ENCODE data around the gene CLUH.
"Not testable (repeated sequence)": the region's sequence is repeated elsewhere in the genome, so short reads cannot be mapped to it uniquely, and the experiment has no call there.

The CLUH gene

DNA sequence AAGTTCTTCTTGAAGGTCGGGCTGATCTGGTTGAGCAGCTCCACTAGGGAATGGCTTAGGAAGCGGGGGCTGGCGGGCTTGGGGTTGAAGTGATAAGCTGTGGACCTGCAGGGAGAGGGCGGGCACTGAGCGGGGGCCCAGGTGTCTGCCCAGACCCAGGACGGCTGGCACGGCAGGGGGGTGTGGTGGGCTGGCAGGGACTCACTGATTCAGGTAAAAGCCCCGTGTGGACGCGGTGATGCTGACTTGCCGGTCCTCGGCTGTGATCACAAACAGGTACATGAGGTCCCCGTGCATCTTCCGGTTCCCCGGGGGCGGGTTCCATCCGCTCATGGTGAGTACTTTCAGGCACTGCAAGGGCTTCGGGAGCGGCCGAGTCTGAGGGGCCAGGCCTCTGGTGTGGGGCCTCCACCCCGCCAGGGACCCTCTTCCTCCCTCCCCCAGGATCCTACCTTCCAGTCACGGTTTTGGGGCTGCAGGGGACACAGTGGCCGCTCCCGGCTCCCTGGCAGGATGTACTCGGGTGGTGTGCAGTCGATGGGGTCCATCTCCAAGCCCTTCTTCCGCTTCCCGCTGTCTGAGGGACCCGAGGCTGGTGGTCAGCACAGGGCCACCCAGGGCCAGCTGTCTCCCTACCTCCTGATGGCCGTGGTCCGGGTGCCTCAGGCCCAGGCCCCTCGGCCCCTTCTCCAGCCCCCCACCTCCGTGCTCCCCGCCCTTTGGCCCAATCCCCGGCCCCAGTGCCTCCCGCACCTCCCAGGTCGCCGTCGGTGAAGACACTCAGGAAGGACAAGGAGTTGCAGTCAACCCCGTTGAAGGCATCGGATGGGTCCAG is 10.2 kb downstream of the CLUH start:
- no peak for DNase-seq

DNA sequence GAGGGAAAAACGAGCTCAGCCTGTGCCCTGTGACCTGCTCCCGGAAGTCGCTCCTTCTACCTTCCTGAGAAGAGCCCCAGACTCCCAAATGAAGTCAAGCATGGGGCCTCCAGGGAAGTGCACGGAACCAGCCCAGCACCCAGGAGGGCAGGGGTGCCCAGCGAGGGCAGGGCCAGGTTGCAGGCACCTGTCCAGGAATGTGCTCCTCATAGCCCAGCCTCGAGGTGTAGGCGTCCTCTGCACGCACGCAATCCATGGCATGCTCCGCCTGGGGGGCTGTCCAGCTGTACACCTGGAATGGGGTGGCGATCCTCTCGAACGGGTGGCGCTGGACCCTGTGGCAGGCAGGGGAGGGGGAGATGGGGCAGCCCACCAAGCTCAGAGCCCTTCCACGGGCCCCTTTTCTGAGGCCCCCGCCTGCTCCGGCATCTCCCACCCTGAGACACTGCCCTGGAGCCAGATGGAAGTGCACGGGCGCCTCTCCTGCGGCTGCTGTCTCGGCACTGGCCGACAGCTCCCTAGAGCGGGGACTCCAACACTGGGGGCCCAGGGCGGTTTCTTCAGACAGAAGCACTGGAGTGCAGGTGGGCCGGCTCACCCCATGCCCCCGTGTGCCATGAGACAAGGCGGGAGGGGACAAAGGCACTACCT is 10.9 kb downstream of the CLUH start:
- DNase-seq, result no peak

DNA sequence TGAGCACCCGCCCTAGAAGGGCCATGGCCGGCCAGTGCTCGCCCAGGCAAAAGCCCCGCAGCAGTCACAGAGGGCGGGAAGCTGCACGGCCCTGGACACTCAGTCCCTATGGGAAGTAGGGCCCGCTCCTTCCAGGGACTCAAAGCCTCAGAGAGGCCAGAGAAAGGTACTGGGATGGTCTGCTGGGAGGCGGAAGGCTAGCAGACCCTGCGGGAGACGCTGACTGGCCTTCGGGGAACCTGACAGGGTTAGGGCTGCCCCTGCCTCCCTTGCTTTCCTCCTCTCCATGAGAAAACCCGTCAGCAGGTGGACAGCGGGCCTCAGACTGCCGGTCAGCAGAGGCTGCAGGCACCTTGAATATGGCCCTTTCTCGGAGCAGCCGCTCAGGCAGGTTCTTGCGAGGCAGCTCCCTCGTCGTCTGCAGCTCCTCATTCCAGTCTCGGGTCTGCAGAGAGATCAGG is 11.5 kb downstream of the CLUH start:
- DNase-seq, result no peak

- not testable (repeated sequence) for DNase-seq
Observed at GRCh38 chr17:2699216-2699805, 12.3 kb downstream of the CLUH start.

GRCh38 chr17:2697611-2698162 is 13.9 kb downstream of the CLUH start:
- no peak for DNase-seq

- no peak for DNase-seq
Observed at GRCh38 chr17:2695961-2696760, 15.4 kb downstream of the CLUH start.

DNA sequence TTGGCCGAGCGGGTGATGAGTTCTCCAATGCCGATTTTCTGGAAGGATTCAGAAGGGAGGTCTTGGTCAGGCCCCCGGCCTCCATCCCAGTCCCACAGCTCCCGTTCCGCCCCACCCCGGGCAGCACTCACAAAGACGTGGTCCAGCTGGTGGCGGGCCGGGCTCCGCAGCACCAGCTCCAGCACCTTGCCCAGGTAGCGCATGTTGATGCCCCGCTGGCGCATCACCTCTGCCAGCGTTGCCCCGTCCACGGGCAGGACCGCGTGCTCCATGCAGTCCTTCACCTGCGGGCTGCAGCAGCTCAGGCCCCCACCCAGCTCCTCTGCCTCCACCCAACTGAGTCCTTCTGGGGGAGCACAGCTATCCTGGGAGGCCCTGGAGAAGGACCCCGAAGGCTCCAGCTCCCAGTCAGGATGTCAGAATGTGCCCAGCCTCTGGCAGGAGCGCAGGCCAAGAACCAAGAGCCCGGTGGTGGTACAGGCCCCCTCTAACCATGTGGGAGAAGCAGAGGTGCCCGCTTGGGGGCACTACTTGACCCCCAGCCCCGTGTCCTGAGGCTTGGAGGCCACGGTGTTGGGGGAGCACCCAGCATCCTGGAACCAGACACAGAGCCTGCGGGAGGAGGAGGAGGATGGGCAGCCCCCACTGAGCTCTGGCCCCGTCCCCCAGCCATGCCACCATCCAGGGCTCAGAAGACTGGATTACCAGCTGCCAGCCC is 16.2 kb downstream of the CLUH start:
- DNase-seq, result no peak

GRCh38 chr17:2694381-2695242 is 17.0 kb downstream of the CLUH start:
- no peak for DNase-seq

DNA sequence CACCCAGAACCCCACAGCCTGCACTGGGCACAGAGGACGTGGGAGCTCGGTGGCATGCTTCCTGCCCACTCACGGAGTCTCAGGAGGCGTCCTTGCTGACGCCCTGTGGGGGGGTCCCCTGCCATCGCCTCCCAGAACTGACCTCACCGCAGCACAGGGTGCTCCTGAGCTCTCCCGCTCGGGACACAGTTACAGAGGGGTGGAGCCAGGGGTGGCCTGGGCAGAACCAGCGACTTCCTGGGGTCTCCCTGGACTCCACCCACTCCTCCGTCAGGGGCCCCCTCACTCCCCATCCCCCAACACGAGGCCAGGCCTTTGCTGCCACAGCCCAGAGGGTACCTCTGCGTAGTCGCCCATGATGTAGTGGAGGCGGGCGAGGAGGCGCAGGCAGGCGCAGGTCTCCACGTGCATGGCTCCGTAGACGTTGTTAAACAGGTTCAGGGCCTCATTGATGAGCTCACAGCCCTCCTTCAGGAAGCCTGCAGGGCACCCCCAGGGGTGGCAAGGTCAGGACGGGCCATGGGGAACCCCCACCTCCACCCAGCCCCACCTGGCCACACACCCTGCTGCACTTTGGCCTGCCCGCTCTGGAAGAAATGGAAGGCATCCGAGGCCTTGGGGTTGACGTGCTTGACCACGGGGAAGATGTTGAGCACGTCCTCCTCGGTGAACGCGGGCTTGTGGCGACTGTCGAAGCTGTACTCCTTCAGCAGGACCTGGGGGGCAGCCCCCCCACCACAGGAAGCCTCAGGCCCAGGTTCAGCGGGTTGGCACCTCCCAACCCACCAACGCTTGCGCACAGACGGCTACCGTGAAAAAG is 17.8 kb downstream of the CLUH start:
- no peak for DNase-seq

DNA sequence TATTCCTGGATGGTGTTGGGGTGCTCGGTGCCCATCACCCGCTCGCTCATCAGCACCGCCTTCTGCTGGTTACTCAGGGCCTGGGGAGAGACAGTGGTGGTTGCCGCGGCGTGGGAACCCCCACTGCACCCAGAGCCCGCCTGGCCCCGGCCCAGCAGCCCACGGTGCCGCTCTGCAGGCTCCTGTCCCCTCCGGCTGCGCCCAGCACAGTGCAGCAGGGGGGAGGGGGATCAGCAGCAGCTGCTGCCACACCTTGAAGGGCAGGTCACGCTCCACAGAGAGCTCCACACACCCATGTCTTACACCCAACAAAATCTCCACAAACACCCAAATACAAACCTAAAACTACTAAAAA is 18.8 kb downstream of the CLUH start:
- DNase-seq, result no peak

DNA sequence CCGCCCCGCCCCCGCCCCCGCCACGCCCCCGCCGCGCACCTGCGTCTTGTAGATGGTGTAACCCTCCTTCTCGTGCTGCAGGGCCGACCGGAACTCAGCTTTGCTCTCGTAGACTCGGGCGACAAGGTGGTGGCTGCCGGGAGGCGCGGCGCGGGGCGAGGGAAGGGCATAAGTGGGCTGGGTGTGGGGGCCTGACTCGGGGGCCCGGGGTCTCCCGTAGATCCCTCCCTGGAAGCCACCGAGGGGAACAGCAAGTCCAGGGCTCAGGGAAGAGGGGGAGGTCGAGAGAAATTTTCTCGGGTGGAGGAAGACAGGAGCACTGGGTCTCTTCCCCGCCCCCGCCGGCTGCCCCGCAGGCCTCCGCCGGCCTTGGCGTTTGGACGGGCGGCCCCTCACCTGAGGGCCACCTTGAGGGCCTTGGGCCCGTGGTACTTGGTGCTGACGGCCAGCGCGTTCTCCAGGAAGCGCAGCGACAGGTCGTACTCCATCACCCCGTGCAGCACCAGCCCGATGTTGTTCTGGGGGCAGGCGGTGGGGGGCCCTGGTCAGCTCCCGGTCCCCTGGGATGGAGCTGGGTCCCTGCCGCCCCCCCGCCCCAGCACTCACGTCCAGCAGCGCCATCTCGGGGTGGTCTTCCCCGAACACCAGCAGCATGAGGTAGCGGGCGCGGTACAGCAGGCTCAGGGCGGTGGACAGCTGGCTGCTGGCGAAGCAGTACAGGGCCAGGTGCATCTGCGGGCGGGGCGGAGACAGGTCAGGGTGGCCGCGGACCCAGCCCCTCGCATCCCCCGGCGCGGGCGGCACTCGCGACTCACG is 19.4 kb downstream of the CLUH start:
- DNase-seq, result no peak

DNA sequence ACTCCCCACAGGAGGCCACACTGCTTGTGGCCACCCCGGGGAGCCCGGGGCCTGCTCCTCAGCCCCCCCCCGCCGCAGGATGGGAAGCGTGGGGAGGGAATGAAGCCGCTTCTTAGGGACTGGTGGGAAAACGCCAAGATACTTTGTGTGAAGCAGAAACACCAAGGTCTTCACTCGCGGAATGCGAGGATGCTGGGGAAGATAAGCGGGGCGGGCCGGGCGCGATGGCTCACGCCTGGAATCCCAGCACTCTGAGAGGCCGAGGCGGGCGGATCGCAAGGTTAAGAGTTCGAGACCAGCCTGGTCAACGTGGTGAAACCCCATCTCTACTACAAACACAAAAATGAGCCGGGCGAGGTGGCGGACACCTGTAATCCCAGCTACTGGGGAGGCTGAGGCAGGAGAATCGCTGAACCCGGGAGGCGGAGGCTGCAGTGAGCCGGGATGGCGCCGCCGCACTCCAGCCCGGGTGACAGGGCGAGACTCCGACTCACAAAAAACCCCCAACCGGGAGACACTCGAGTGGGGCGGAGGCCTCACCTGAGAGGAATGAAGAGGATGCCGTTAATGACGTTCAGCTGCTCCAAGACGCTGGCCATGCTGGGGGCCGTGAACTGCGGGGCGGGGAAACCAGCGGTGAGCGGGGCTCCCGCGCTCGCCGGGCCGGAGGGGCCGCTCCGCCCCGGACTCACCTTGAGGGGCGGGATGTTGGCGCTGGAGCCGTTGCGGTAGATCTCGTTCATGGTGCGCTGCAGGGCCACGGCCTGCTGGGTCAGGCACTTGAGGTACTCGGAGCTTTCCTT is 20.3 kb downstream of the CLUH start:
- DNase-seq, result no peak

GRCh38 chr17:2690165-2691068 is 21.1 kb downstream of the CLUH start:
- no peak for DNase-seq

- no peak for DNase-seq
Observed at GRCh38 chr17:2689411-2690164, 22.0 kb downstream of the CLUH start.

DNA sequence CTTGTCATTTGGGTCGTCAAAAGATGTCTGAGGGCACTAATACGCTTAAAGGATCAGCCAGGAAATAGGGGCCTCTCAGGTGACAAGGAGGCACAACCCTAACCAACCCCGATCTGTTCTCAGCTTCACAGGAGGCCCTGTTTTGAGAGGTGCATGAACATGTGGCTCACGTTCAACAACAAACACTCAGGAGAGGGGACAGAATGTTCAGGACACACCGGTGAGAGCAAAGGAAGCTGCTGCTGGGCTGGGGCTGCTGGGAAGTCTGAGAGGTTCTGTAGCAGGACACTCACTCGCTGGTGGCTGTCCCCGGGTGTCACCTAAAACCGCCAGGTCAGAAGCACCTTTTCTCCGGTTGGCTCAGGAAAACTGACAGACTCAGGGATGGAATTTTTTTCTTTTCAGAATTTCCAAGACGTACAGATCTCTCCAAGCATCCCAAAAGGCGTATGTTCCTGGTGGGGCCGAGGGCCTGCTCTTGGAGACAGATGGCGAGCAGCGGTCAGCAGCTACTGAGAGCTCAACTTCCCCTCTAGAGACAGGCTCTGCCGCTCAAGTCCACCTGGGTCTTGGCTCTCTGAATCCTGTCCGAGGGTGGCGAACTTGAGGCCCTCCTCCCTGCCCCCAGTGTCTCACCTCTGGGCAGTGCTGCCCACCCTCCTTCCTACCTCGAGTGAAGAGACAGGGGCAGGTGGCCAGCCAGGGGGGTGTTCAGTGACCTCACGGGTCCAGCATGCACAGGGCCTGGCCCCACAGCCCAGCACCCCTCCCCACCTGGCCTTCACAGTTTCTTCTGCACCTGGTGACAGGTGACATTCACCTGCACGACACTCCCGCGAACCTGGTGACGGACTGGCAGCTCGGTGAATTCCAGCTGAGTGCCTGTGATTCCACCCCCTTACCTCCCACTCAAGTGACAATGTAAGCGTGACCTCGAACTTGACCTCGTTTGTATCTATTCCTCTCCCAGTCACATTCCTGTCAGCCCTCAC is 22.9 kb downstream of the CLUH start:
- no peak for DNase-seq

DNA sequence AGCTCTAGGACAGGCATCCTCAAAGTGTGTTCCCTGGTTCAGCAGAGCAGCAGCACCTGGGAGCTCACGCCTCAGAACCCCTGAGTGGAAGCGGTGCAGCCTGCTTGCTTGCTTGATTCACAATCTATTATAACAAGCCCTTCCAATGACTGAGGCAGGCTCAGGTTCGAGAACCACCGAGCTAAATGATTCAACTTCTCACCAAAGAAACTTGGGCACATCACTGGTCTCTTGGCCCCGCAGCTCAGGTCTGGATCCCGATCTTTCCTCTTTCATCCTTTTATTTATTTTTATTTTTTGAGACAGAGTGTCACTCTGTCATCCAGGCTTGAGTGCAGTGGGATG is 24.5 kb downstream of the CLUH start:
- DNase-seq, result no peak
